ENCODE measurements around the gene LPAR2. TPM values are rescaled to one million over a fixed set of nuclear protein-coding genes. Genes with fewer than 3 reads are reported as not detected.

LPAR2 gene
- total RNA-seq, result 27.2 and 37.4 TPM in 2 replicates

DNA sequence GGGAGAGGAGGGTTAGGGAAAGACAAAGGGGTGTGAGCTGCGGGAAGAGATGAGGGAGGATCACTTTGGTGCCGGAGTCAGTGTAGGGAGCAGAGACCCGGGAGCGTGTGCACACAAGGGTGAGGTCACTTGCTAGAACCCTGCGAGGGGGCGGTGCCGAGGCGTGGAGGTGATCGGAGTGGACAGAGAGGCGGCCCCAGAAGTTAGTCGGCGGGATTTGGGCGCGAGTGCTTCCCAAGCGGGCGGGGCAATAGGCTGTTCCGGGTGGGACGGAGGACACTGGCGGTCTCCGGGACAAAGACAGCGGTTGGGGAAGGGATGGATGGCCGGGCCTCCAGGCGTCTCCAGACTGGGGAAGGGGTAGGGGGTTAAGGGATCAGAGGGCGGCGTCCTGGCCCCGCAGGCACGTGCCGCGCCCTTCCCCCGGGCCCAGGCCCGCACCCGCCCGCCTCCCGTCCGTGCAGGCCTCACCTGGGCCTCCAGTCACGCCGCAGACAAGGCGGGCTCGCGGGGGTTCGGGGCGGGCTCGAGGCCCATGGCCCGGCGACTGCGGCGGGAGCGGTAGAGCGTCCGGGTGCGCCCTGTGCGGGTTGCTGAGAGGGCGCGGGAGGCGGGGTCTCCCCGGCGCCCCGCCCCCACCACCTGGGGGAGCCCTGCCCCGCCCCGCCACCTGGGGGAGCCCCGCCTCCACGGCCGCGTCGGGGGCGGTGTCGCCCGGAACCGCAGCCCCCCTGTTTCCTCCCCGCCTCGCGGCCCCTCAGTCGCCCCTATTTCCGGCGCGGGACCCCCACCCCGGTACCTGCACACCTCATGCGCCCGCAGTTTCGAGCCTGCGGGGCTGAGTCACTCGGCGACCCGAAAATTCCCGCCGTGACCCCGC, at the start of gene LPAR2:
Gene LPAR2 (minus strand): TSS at position 600 of the 880 bp plus-strand sequence. CDS start 945 bp downstream, outside the sequence.

DNA sequence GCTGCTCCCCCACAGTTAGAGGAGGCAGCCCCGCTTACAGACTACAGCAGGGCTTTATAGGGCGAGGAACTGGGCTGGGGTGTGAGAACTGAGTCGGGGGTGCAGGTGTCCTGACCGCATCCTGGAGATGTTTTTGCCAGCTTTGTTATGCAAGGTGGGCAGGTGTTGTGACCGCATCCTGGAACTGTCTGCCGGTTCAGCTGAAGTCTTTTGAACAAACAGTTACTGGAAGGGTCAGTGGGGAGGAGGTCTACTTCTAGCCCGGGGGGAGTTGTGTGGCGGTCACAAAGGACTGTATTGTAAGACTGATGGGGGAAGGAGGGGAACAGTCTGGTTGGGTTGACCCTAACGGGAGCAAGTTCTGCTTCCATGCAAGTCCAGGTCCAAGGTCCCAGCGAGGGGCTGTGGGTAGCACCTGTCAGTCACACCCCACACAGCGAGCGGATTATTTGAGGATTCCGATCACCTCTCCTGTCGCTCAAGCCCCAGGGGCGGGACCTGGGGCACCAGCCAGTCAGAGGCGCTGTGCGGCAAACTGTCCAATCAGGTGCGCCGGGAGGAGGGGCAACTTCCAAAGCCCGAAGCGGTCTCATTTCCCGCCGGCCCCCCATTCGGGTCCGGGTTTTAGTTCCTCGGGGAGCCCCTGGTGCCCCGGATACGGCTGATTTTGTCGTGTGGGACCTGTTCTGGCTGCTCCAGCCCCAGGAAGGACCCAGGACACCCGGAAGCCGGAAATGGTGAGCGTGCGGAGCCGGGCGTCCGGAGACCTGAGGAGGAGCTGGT, 40.4 kb upstream of the LPAR2 start, which contains the start of gene ZNF101:
Gene ZNF101 (plus strand): TSS at position 610 of the 783 bp plus-strand sequence. CDS start 125 bp downstream, at position 735.

DNA sequence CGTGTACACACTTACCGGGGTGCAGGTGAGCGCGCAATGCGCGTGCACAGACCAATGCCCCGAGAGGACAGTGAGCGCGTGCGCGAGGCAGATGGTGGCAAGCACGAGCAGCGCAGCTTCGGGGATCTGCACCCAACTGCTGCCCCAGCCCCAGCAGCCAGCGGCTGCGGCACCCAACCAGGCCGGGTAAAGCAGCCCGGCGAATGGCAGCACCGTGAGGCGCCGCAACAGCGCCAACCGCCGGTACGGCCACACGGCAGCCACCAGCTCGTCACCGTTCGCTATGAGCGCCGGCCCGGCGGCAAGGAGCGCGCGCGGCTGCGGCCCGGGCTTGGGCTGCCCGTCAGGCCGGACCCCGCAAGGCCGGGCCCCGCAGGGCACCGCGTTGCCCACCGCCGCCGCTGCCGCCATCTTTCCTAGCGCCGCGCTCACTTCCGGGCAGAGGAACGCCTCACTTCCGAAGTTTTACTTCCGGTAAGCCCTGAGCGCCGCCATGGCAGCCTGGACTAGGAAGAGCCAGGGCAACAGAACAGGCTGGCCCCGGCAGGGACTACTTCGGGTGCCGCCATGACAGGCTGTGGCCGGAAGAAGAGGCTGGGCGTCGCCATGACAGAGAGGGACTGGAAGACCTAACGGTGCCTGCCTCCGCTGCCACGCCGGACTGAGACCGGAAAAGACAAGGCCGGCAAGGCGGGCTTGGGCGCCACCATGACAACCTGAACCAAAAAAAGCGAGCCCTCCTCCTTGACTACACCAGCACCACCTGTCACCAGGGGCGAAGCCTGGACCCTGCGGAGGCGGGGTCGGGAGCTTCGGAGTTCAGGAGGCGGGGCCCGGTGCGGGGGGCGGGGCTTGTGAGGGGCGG, 35.5 kb upstream of the LPAR2 start, which contains the start of gene ATP13A1:
Gene ATP13A1 (minus strand): TSS at position 421 of the 865 bp plus-strand sequence. CDS start 10 bp downstream, at position 411.

DNA sequence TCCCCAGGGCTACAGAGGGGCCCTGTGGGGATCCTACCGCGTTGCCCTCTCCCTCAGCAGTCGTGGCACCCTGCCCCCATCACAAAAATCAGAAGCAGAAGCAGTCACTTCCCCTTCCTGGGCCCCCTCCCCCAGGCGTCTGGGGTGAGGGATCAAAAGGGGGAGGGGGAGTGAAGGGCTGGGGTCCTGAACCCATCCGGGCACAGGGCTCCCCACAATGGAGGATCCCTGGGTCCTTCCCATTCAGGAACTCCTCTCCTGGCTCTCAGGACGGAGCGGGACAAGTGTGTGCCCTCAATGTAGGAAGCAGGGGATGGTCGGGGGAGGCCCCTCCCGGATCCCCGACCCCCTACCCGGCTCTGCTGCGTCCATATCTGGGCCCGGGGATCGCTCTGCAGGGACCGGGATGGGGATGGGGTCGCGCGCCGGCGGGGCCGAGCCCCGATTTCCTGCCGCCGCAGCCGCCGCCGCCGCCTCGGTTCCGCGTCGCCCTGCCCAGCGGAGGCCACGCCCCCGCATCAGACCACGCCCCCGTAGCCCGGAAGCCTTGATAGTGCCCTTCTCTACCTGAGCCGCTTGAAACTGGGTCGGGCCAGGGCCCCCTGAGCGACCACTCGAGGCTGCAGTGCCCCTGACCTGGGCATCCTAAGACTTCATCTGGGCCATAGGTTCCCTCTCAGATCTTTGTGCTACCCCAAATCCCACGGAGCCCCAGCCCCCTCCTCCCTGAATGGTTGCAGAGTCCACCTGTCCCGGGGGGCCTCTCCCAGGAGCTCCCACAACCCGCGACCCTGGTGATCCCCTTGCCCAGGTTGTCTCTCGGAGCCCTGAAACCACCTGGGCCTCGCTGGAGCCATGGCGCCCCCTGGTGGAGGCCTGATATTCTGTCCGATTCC, 15.4 kb upstream of the LPAR2 start, which contains the start of gene GMIP:
Gene GMIP (minus strand): TSS at position 500 of the 896 bp plus-strand sequence. CDS start 128 bp downstream, at position 372.

DNA sequence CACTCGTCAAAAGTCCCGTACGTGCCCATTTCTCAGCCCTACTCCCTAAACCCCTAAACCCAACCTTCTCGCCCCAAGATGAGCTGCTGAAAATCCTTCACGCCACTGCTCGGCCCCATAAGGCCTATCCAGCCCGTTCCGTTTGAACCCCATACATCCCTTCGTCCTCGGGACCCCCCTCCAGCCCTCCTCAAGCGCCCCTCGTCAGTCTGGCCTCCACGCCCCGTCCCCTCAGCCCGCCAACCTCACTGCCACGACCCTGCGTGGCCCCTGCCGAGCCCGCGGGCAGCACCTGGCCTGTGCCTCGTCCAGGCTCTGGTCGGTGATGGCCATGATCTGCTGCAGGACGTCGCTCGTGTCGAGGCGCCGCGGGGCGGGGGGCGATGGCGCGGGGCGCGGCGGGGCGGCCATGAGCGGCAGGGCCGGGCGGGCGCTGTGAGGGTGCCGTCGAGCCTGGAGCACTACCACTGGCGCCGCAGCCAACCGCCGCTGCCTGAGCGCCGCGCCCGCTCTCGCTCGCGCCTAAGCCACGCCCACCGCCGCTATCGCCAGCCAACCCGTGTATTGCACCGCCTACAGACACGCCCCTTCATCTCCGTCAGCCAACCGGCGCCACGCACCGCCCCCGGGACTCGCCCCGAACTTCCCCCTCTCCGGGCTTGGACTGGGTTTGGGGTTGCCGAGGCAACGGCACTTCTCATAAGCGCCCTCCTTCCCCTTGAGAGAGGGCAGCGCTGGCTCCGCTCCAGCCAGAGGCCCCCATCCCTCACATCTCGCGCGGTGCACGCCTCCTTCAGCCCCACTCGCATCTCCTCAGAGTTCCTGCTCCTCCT, 9.6 kb downstream of the LPAR2 start, which contains the start of gene PBX4:
Gene PBX4 (minus strand): TSS at position 469 of the 833 bp plus-strand sequence. CDS start 58 bp downstream, at position 411.

Other genes starting within 250 kb of the LPAR2 start
- 57.1 and 57.8 TPM in 2 replicates for gene GATAD2A, start 222.5 kb downstream of the LPAR2 start, total RNA-seq
- gene TSSK6, start 112.7 kb downstream of the LPAR2 start, total RNA-seq, result 0.34 and 1.3 TPM in 2 replicates
- gene NDUFA13, start 112.0 kb downstream of the LPAR2 start, total RNA-seq, result 125 and 206 TPM in 2 replicates
- gene YJEFN3, start 99.3 kb downstream of the LPAR2 start, total RNA-seq, result 0.46 and 1.3 TPM in 2 replicates
- 0.08 and 0.31 TPM in 2 replicates for gene CILP2, start 90.0 kb downstream of the LPAR2 start, total RNA-seq
- gene PBX4, start 9.5 kb downstream of the LPAR2 start, total RNA-seq, result 0.46 and 0.86 TPM in 2 replicates
- gene GMIP, start 15.4 kb upstream of the LPAR2 start, total RNA-seq, result 11.6 and 29.2 TPM in 2 replicates
- 49.8 and 75.9 TPM in 2 replicates for gene ATP13A1, start 35.5 kb upstream of the LPAR2 start, total RNA-seq
- 3.6 and 4.4 TPM in 2 replicates for gene ZNF101, start 40.6 kb upstream of the LPAR2 start, total RNA-seq
- gene ZNF14, start 104.9 kb upstream of the LPAR2 start, total RNA-seq, result 1.4 and 1.7 TPM in 2 replicates
- 8.7 and 10.6 TPM in 2 replicates for gene ZNF506, start 193.5 kb upstream of the LPAR2 start, total RNA-seq
- 1.1 and 2.2 TPM in 2 replicates for gene ZNF253, start 237.7 kb upstream of the LPAR2 start, total RNA-seq

Data from hair follicular keratinocyte (primary cell).